ENCODE measurements around the gene NUDT2.
"Not testable (repeated sequence)": the region's sequence is repeated elsewhere in the genome, so short reads cannot be mapped to it uniquely, and the experiment has no call there.

Gene NUDT2

DNA sequence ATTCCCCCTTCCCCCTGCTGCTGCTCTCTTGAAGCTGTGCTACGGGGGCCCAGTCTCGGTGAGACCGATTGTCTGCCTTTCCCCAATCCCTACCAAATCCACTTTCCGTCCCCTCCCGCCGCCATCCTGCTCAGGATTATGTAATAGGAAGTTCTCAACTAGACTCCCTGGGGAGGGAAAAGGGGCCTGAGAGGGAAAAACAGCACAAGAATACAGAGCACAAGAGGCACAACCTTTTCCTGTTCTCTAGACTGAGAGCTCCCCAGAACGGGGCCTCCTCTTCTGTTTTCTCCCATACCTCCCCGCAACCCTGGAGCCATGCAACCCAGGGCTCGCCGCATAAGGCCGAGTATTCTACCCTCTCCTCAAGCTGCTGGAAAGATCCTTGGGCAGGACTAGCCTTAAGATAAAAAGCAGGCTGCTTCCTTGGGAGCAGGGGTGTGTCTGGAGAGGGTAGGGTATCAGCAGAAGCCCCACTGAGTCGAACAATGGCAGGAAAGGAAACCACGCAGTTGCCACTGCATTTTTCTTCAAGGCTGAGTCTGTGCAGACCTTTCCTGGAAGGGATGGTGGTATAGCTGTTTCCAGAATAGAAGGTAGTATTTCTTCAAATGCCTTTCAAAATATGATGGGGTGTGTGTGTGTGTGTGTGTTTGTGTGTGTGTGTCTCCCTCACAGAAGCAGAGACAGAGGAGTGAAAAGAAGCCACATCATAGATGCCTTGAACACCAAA is 34.4 kb downstream of the NUDT2 start:
- TF ChIP-seq, protein P1, sequence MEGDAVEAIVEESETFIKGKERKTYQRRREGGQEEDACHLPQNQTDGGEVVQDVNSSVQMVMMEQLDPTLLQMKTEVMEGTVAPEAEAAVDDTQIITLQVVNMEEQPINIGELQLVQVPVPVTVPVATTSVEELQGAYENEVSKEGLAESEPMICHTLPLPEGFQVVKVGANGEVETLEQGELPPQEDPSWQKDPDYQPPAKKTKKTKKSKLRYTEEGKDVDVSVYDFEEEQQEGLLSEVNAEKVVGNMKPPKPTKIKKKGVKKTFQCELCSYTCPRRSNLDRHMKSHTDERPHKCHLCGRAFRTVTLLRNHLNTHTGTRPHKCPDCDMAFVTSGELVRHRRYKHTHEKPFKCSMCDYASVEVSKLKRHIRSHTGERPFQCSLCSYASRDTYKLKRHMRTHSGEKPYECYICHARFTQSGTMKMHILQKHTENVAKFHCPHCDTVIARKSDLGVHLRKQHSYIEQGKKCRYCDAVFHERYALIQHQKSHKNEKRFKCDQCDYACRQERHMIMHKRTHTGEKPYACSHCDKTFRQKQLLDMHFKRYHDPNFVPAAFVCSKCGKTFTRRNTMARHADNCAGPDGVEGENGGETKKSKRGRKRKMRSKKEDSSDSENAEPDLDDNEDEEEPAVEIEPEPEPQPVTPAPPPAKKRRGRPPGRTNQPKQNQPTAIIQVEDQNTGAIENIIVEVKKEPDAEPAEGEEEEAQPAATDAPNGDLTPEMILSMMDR (IDR thresholded peaks at IDR 0.05; ENCODE audit: low read depth, low read length, missing control alignments), result no peak
- H3K4me3 ChIP-seq (replicated peaks; ENCODE audit: low read depth, low read length), result no peak overlapping the region
- no peak for DNase-seq (ENCODE audit: extremely low read depth, low read depth)

DNA sequence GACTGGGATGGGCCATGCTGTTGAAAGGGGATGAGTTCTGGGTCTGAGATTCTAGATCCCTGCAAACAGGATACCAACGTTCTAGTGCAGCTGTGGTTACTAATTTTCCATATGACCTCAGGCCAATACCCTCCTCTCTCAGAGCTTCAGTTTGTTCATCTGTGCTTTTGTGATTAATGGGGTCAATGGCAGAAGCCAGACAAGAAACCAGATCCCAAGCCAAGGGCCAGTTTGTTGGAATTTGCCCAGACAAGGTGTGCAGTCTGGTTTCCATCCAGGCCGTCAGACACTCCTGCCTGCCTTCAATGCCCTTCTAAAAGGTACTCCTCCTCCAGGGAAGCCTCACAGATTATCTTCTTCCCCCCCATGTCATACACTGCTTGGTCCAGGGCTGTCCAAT is 35.9 kb downstream of the NUDT2 start:
- TF ChIP-seq, protein P1 (IDR thresholded peaks at IDR 0.05; ENCODE audit: low read depth, low read length, missing control alignments), result no peak
- no peak overlapping the region for H3K4me3 ChIP-seq (replicated peaks; ENCODE audit: low read depth, low read length)
- no peak for DNase-seq (ENCODE audit: extremely low read depth, low read depth)

DNA sequence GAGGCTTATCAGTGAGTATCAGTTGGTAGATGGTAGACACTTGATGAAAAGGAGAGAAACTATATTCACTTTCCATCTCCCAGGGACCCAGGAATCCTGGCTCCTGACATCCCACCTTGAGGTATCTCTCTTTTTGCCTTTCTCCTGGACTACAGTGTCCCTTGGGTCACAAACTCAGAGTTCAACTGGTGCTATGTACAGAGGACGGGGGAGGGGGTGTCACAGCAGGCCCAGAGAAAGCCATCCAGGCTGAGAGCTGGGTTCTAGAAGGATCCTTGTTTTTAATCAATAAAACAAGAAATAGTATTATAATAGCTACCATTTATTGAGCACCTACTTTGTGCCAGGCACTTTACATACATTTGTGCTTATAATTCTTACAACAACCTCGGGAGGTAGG is 37.0 kb downstream of the NUDT2 start:
- no peak for DNase-seq (ENCODE audit: extremely low read depth, low read depth)
- H3K4me3 ChIP-seq (replicated peaks; ENCODE audit: low read depth, low read length), result no peak overlapping the region
- TF ChIP-seq, protein P1 (IDR thresholded peaks at IDR 0.05; ENCODE audit: low read depth, low read length, missing control alignments), result no peak

DNA sequence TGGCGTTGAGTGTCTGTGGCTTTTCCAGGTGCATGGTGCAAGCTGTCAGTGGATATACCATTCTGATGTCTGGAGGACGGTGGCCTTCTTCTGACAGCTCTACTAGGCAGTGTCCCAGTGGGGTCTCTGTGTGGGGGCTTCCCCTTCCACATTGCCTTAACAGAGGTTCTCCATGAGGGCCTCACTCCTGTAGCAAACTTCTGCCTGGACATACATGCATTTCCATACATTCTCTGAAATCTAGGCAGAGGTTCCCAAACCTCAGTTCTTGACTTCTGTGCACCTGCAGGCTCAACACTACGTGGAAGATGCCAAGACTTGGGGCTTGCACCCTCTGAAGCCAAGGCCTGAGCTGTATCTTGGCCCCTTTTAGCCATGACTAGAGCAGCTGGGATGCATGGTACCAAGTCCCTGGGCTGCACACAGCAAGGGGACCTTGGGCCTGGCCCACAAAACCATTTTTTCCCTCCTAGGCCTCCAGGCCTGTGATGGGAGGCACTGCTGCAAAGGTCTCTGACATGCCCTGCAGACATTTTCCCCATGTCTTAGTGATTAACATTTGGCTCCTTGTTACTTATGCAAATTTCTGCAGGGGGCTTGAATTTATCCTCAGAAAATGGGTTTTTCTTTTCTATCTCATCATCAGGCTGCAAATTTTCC is 38.5 kb downstream of the NUDT2 start:
- DNase-seq (ENCODE audit: extremely low read depth, low read depth); H3K4me3 ChIP-seq (replicated peaks; ENCODE audit: low read depth, low read length): not testable (repeated sequence)

DNA sequence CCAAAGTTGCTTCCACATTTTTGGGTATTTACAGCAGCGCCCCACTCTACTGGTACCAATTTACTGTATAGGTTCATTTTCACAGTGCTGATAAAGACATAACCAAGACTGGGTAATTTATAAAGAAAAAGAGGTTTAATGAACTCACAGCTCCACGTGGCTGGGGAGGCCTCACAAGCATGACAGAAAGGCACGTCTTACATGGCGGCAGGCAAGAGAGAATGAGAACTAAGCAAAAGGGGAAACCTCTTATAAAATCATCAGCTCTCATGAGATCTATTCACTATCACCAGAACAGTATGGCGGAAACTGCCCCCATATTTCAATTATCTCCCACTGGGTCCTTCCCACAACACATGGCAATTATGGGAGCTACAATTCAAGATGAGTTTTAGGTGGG is 39.4 kb downstream of the NUDT2 start:
- H3K4me3 ChIP-seq (replicated peaks; ENCODE audit: low read depth, low read length); DNase-seq (ENCODE audit: extremely low read depth, low read depth): not testable (repeated sequence)

DNA sequence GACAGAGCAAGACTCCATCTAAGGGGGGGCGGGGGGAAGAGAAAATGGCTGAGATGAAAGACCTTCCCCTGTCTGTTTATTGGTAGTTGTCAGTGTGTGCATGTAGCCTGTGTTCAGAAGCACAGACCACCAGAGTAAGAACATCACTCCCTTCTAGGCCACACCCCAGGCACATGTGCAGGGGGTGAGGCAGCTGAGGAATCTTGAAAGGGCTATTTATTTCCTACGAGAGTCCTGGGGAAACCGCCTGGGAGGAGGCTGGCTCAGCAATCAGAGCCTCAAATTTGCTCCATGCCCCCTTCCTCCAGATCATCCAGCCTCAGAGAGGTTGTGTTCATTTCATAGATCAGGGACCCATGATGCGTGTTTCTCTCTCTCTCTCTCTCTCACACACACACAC is 40.3 kb downstream of the NUDT2 start:
- no peak for DNase-seq (ENCODE audit: extremely low read depth, low read depth)
- TF ChIP-seq, protein P1 (IDR thresholded peaks at IDR 0.05; ENCODE audit: low read depth, low read length, missing control alignments), result no peak

DNA sequence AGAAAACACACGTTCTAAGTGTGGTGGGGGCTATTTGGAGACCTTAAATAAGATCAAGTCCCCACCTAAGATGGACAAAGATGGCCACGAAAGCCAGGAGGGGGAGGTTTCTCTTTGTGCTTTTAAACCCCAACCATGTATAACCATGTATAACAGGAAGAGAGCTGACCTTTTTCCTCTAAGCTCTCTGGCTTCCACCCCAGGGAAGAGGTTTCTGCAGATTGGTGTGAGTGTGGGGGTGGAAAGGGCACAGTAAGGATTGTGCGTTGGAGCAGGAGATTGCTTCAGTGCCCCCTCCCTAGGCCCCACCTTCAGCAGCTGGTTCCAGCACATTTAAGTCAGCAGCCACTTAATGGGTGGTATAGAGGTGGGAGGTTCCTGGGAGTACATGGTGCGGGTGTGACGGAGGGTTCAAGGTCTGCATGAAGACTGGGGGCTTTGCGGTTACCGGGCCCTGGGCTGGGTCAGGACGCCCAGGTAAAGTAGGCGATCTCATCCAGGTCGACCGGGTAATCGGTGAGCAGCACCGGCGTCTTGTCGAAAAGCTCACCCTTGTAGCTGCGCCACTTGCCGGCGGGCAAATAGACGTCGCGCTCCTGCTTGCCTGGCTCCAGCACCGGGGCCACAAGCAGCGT is 41.1 kb downstream of the NUDT2 start:
- TF ChIP-seq, protein P1 (IDR thresholded peaks at IDR 0.05; ENCODE audit: low read depth, low read length, missing control alignments), result no peak
- no peak for DNase-seq (ENCODE audit: extremely low read depth, low read depth)
- peak overlapping the region; percentile 30 for H3K4me3 ChIP-seq (replicated peaks; ENCODE audit: low read depth, low read length)

More for the DNA sequence above, 40.3 kb downstream of the NUDT2 start:
- no peak overlapping the region for H3K4me3 ChIP-seq (replicated peaks; ENCODE audit: low read depth, low read length)
